SIG-M5 treated with dmso at 0.1 percent for 504 hours (cell line): Measurements from ENCODE around the gene ABCF1.

Experiments used
- DNase-seq: peaks from one replicate; lab custom pipeline; 2025; ENCODE audit not compliant: unreplicated experiment; lab: John Stamatoyannopoulos, UW

The ABCF1 gene

DNA sequence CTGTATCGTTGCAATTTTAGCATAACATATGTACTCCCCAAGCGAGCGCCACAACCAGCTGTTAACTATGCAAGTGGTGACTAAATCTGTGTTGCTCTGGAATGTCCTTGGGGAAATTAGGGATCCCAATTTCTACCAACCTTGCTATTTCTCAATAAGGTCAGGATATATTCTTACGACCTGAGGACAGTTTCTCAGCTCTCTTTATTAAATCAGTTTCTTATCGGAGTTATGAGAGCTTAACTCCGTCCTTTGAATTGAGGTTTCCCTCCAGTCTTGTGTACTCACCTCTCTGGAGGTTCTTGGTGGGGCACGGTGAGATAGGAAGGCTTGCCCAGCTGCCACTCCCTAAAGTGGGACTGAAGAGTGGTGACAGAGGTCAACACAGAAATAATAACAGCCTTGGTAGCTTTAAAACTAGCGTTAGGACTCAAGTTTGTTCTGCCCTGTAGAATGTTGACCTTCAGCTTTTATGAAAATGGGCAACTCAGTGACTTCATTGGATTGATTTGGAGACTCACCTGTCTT is 47.1 kb downstream of the ABCF1 start:
- no peak for DNase-seq

DNA sequence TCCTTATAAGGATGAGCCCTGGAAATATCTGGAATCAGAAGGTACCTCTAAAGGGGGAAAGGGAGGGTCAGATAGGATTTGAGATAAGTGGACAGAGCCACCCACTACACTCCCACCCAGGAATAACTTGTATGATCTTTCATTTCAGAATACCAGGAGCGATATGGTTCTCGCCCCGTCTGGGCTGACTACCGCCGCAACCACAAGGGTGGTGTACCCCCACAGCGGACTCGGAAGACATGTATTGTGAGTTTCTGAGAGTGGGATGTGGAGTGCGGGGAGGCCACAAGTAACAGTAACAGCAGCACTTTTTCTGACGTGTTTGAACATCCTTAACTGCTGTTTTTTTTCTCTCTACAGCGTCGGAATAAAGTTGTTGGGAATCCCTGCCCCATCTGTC is 48.3 kb downstream of the ABCF1 start:
- DNase-seq: no peak

DNA sequence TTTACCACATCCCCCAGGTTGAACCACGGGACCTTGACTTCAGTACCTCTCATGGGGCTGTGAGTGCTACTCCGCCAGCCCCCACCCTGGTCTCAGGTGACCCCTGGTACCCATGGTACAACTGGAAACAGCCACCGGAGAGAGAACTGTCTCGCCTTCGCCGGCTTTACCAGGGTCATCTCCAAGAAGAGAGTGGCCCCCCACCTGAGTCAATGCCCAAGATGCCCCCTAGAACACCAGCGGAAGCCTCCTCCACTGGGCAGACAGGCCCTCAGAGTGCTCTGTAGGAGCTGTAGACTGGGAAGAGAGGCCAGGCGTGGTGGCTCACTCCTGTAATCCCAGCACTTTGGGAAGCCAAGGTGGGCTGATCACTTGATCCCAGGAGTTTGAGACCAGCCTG is 54.3 kb downstream of the ABCF1 start:
- DNase-seq: no peak

- peak; percentile 80 for DNase-seq
Observed at GRCh38 chr6:30626484-30627366, 55.5 kb downstream of the ABCF1 start, which contains the start of gene ATAT1. Gene ATAT1, plus strand, starts transcription at chr6:30626874.

GRCh38 chr6:30635834-30636233 is 64.6 kb downstream of the ABCF1 start:
- no peak for DNase-seq

DNA sequence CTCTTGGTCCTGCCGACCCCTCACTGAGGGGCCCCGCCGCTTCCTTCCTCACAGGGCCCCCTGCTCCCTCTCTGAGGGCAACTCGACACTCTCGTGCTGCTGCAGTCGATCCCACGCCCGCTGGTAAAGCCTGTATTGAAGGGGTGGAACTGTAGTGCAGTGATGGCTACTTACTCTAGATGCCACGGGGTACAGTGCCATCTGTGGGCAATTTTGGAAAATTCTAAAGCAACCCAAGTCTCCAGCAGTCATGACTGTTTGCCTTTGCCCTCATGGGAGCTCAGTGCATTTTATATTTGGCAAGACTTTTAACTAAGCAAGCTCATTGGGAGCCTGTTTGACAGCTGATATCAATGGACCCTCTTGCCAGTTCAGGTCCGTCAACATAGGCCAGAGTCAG is 69.2 kb downstream of the ABCF1 start:
- DNase-seq: peak; percentile 6

- DNase-seq: no peak
Observed at GRCh38 chr6:30641048-30641447, 69.8 kb downstream of the ABCF1 start.
